ENCODE data around the gene RARG.
"Not testable (repeated sequence)": the region's sequence is repeated elsewhere in the genome, so short reads cannot be mapped to it uniquely, and the experiment has no call there.

RARG gene

GRCh38 chr12:53210843-53211242 lies 21.2 kb downstream of the RARG start:
- DNase-seq (ENCODE audit: low read depth in 2 of 2): no peak

GRCh38 chr12:53208877-53209463 lies 23.0 kb downstream of the RARG start:
- no peak for DNase-seq (ENCODE audit: low read depth in 2 of 2)

GRCh38 chr12:53208435-53208834 lies 23.6 kb downstream of the RARG start:
- DNase-seq (ENCODE audit: low read depth in 2 of 2): no peak

- DNase-seq (ENCODE audit: low read depth in 2 of 2): peak; percentile 50 to 51
Observed at GRCh38 chr12:53207042-53207441, 25.0 kb downstream of the RARG start, which contains the start of gene ITGB7. ITGB7 (minus strand) TSS chr12:53207251; CDS start chr12:53200443, 6,808 bp downstream.

GRCh38 chr12:53205747-53206419 lies 26.1 kb downstream of the RARG start:
- peak in 1 of 2 donors; percentile 50 for DNase-seq (ENCODE audit: low read depth in 2 of 2)

GRCh38 chr12:53204351-53204750 lies 27.7 kb downstream of the RARG start:
- DNase-seq (ENCODE audit: low read depth in 2 of 2): no peak

GRCh38 chr12:53202316-53202715 lies 29.7 kb downstream of the RARG start:
- DNase-seq (ENCODE audit: low read depth in 2 of 2): not testable (repeated sequence)

GRCh38 chr12:53201639-53202038 lies 30.4 kb downstream of the RARG start:
- no peak for DNase-seq (ENCODE audit: low read depth in 2 of 2)

GRCh38 chr12:53201177-53201541 lies 30.9 kb downstream of the RARG start:
- DNase-seq (ENCODE audit: low read depth in 2 of 2): no peak

GRCh38 chr12:53200458-53201176 lies 31.4 kb downstream of the RARG start:
- no peak for DNase-seq (ENCODE audit: low read depth in 2 of 2)

GRCh38 chr12:53200107-53200457 lies 31.9 kb downstream of the RARG start:
- DNase-seq (ENCODE audit: low read depth in 2 of 2): no peak

- DNase-seq (ENCODE audit: low read depth in 2 of 2): no peak
Observed at GRCh38 chr12:53199700-53200099, 32.3 kb downstream of the RARG start.

- no peak for DNase-seq (ENCODE audit: low read depth in 2 of 2)
Observed at GRCh38 chr12:53198486-53199110, 33.4 kb downstream of the RARG start.

- no peak for DNase-seq (ENCODE audit: low read depth in 2 of 2)
Observed at GRCh38 chr12:53197011-53197640, 34.9 kb downstream of the RARG start.

GRCh38 chr12:53196486-53196885 lies 35.5 kb downstream of the RARG start:
- no peak for DNase-seq (ENCODE audit: low read depth in 2 of 2)

GRCh38 chr12:53195516-53196420 lies 36.2 kb downstream of the RARG start:
- DNase-seq (ENCODE audit: low read depth in 2 of 2): no peak

GRCh38 chr12:53194973-53195372 lies 37.0 kb downstream of the RARG start:
- no peak for DNase-seq (ENCODE audit: low read depth in 2 of 2)

GRCh38 chr12:53193985-53194716 lies 37.9 kb downstream of the RARG start:
- DNase-seq (ENCODE audit: low read depth in 2 of 2): no peak

GRCh38 chr12:53193040-53193439 lies 39.0 kb downstream of the RARG start:
- no peak for DNase-seq (ENCODE audit: low read depth in 2 of 2)

GRCh38 chr12:53192531-53193021 lies 39.4 kb downstream of the RARG start:
- no peak for DNase-seq (ENCODE audit: low read depth in 2 of 2)
